ENCODE results near the gene PF4V1.

GRCh38 chr4:73871511-73872310 lies 18.6 kb downstream of the PF4V1 start:
- TF ChIP-seq REST (tag by site-specific recombination; IDR thresholded peaks at IDR 0.05), result no peak
- no peak for TF ChIP-seq ZNF274 (IDR thresholded peaks at IDR 0.05; ENCODE audit: low read length)
- no peak for TF ChIP-seq ZNF274 (tag by site-specific recombination; IDR thresholded peaks at IDR 0.05; ENCODE audit: borderline replicate concordance)
- TF ChIP-seq ZNF140 (tag by site-specific recombination; IDR thresholded peaks at IDR 0.05), result no peak
- no peak for TF ChIP-seq ZNF394 (tag by site-specific recombination; IDR thresholded peaks at IDR 0.05; ENCODE audit: borderline replicate concordance)
- no peak for TF ChIP-seq ZNF175 (tag by site-specific recombination; IDR thresholded peaks at IDR 0.05)
- no peak for TF ChIP-seq CTCF (tag by site-specific recombination; IDR thresholded peaks at IDR 0.05)
- no peak for TF ChIP-seq BCL11A (tag by site-specific recombination; IDR thresholded peaks at IDR 0.05; ENCODE audit: low read depth)
- TF ChIP-seq ZNF37A (tag by site-specific recombination; IDR thresholded peaks at IDR 0.05), result no peak
- no peak for TF ChIP-seq ZNF112 (tag by site-specific recombination; IDR thresholded peaks at IDR 0.05)
